Jurkat, Clone E6-1 (cell line): Measurements from ENCODE around the gene USP10.

Source experiments
- DNase-seq: peaks from one replicate; pipeline ENCODE4 v3.0.0-alpha.2; 2011; ENCODE audit warnings: low read depth, low spot score
- H3K4me3 ChIP-seq: 2 replicates; pipeline ENCODE4 v1.5.1; 2011; ENCODE audit warnings: mild to moderate bottlenecking, low read length, control low read depth, moderate library complexity

USP10 gene

DNA sequence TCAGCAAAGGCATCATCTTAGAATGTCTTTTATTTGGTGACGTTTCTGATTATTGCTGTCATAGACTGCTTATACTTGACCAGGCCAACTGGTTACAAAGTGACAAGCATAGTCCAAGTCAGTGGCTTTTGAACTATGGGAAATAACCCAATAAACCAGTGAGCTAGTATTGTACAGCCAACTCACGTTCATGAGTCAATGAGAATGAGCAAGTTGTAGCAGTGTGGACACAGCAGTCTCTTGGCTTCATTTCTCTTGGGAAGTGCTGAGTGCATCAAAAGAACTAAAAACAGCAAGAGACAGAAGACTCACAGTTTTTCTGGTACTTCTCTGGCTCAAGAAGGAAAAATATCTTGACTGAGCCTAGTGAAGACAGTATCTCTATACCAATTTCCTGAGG, 83.0 kb downstream of the USP10 start:
- no peak overlapping the region for H3K4me3 ChIP-seq
- no peak for DNase-seq

DNA sequence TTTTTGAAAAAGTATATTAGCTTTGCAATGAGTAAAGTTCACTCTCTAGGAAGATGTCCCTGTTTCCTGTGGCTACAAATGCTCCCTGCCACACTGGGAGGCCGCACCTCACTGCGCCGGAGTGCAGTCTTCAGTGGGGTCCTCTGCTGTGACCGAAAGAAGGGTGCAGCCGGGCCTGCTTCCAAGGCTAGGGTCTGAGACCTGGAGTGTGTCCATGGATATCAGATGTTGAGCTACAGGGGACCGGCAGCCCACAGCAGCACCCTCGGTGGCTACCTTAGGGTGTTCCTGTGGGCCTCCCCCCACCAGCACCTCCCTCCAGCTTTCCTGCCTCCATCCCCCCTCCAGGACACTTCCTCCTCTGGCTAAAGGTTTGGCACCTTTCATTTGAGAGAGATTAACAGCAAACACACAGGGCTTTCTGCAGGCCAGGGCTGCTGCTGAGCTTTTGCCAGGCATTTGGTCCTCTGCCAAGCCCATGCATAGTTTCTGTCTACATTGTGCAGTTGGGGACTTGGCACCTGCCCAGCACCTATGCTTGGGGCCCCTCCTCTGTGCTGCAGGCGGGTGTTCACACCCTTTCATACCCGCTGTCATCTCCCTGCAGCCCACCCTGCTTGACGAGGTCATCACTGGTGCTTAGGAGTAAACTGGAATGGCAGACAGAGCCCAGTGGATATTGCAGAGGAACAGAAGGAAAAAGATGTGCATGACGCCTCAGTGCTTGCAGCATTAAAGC, 86.2 kb downstream of the USP10 start:
- H3K4me3 ChIP-seq = no peak overlapping the region
- DNase-seq = no peak

DNA sequence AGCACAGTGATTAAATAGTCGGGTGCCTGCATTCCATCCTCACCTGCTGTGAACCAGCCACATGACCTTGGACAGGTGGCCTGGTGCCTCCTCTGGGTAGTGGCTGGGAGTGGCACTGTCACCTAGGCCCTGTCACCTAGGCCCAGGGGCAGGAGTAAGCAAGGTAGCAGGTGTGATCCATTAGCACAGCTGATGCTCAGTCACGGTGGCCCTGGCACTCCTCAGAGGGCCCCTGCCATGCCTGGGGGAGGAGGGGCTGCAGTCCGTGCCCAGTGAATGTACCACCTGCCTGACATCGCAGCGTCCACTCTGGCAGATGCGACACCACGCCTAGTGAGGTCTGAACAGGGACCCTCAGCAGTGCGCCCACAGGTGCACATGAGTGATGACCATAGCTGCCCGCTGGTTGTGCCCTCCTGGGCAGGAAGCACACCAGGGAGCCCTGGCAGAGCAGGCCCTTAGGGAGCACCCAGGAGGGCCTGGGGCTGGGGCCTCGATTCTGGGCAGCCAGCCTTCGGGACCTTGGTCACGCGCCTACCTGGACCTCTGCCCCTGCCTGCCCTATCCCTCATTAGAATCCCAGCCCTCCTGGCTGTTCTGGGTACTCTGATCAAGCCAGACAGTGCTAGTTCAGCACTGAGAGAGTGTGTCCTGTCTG, 86.9 kb downstream of the USP10 start:
- no peak for DNase-seq
- H3K4me3 ChIP-seq = no peak overlapping the region

GRCh38 chr16:84787263-84787622, 87.4 kb downstream of the USP10 start:
- no peak overlapping the region for H3K4me3 ChIP-seq
- DNase-seq = no peak

- H3K4me3 ChIP-seq = no peak overlapping the region
- no peak for DNase-seq
Observed at GRCh38 chr16:84788920-84789391, 89.2 kb downstream of the USP10 start.

DNA sequence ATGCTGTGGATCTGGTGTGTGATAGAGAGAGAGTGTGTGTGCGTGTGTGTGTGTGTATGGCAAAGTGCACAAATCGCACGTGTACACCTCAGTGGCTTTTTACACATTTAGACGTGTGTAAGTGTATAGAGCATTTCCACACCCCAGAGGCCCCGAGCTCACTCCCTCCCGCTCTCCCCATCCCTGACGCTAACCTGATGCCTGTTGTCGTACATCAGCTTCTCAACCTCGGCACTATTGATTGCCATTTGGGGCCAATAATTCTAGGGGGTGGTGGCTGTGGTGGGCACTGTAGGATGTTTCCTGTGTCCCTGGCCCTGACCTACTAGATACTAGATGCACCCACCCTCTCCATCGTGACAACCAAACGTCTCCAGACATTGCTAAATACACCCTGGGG, 89.6 kb downstream of the USP10 start:
- H3K4me3 ChIP-seq = no peak overlapping the region
- no peak for DNase-seq

- no peak for DNase-seq
- no peak overlapping the region for H3K4me3 ChIP-seq
Observed at GRCh38 chr16:84790301-84790700, 90.5 kb downstream of the USP10 start.

- H3K4me3 ChIP-seq = no peak overlapping the region
- no peak for DNase-seq
Observed at GRCh38 chr16:84791088-84791487, 91.3 kb downstream of the USP10 start.

- DNase-seq = no peak
- H3K4me3 ChIP-seq = no peak overlapping the region
Observed at GRCh38 chr16:84791501-84791900, 91.7 kb downstream of the USP10 start.

GRCh38 chr16:84794186-84794585, 94.4 kb downstream of the USP10 start:
- no peak overlapping the region for H3K4me3 ChIP-seq
- no peak for DNase-seq

DNA sequence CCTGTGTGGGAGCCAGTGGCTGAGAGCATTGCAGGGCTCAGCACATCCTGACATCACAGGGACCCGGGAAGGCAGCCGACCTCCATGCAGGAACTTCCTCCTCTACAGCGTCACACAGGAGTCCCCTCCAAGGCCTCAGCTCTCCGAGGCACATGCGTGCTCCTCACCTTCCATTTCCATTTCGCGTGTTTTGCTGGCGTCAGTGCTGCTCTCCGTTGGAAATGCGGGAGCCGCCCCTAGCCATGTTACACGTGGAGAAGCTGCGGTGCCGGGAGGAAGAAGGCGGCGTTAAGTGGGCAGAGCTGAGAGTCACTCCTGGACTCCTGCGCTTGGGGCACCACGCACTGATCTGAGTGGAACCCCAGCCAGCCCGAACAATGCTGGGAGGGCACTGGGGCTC, 94.8 kb downstream of the USP10 start:
- no peak overlapping the region for H3K4me3 ChIP-seq
- no peak for DNase-seq

GRCh38 chr16:84795329-84796053, 95.7 kb downstream of the USP10 start:
- H3K4me3 ChIP-seq = no peak overlapping the region
- DNase-seq = no peak

- no peak overlapping the region for H3K4me3 ChIP-seq
- no peak for DNase-seq
Observed at GRCh38 chr16:84800158-84800978, 100.6 kb downstream of the USP10 start.

DNA sequence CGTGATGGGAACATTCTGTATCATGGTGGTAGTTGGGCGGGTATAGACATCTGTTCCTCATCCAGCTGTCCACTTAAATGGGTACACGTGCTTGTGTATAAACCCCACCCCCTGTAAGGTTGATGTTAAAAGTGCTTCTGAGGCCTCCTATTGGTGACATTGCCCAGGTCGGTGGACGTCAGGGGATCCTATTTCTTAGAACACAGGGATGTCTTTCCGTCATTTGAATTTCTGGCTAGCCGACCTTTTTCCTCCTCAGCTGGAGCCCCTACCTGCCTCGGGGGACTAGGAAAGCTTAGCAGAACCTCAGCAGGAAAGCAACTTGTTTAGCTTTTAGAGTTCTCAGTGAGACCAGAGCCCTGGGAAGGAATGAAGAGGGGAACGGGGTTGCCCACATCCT, 103.3 kb downstream of the USP10 start:
- no peak overlapping the region for H3K4me3 ChIP-seq
- no peak for DNase-seq

- no peak for DNase-seq
Observed at GRCh38 chr16:84804326-84804725, 104.5 kb downstream of the USP10 start.

GRCh38 chr16:84806256-84806889, 106.6 kb downstream of the USP10 start:
- no peak overlapping the region for H3K4me3 ChIP-seq
- DNase-seq = no peak

More at GRCh38 chr16:84804326-84804725, 104.5 kb downstream of the USP10 start:
- H3K4me3 ChIP-seq = no peak overlapping the region

DNA sequence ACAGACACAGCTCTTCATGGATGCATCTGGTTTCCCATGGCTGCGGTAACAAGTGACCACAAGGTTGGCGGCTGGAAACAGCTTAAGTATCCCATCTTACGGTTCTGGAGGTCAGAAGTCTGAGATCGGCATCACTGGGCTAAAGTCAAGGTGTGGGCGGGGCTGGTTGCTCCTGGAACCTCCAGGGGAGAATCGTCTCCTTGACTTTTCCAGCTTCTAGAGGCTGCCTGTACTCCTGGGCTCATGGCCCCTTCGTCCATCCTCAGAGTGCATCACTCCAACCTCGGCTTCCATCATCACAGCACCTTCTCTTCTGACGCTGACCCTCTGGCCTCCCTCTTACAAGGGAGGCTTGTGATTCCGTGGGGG, 107.1 kb downstream of the USP10 start:
- DNase-seq = no peak
- H3K4me3 ChIP-seq = no peak overlapping the region

GRCh38 chr16:84807776-84808175, 108.0 kb downstream of the USP10 start:
- H3K4me3 ChIP-seq = no peak overlapping the region
- DNase-seq = no peak

- no peak overlapping the region for H3K4me3 ChIP-seq
Observed at GRCh38 chr16:84808826-84809225, 109.0 kb downstream of the USP10 start.

More at GRCh38 chr16:84808826-84809225, 109.0 kb downstream of the USP10 start:
- DNase-seq = no peak
